Activated CD8-positive, alpha-beta memory T cell treated with anti-CD3 and anti-CD28 coated beads for 48 hours (primary cell): ENCODE results near the gene EML3.

Experiments used
- DNase-seq, 3 experiments: peaks; one replicate each; pipeline ENCODE4 v3.0.0-alpha.2; 2020; ENCODE audit warnings: low read depth in 2 of 3, low spot score in 2 of 3

EML3 gene

GRCh38 chr11:62553839-62554361 is 58.7 kb downstream of the EML3 start:
- no peak for DNase-seq

- DNase-seq: no peak
Measured at GRCh38 chr11:62553080-62553838, 59.3 kb downstream of the EML3 start.

- DNase-seq: no peak
Measured at GRCh38 chr11:62552485-62553079, 60.0 kb downstream of the EML3 start.
